ENCODE measurements around the gene SLIT3. TPM values are rescaled to one million over a fixed set of nuclear protein-coding genes. Genes with fewer than 3 reads are reported as not detected.

Gene SLIT3
- total RNA-seq, 1 donor from 2014 or later = 5.0 TPM

DNA sequence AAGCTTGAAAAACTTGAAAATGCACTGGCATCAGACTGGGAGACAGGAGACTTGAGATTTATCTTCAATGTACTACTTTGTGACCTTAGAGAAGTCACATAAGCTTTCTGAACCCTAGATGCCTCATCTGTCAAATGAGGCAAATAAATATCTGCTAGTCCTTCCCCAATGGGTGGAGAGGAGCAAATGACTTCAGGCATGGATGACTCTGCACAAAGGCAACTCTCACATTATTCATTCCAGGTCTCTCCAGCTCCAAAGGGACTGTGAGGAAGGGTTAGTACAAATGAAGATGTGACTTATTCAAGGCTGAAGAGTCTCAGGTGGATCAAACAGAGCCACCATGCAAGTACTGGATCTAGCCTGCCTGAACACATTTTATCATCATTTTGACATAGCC lies 228.7 kb downstream of the SLIT3 start:
- no peak overlapping the region for H3K4me3 ChIP-seq (ENCODE audit: low read depth, low read length)
- no peak for DNase-seq (ENCODE audit: low read depth)
- TF ChIP-seq CTCF (IDR thresholded peaks at IDR 0.05; ENCODE audit: insufficient read depth, low read length, poor library complexity, severe bottlenecking) = no peak
- H3K36me3 ChIP-seq (ENCODE audit: control insufficient read depth, insufficient read depth, low read length) = no peaks in the 10 kb centered on the region
- peaks cover 2% of the 10 kb centered on the region for H3K27me3 ChIP-seq (ENCODE audit: control insufficient read depth, insufficient read depth, low read length)

GRCh38 chr5:169070413-169070812 lies 230.5 kb downstream of the SLIT3 start:
- no peak overlapping the region for H3K4me3 ChIP-seq (ENCODE audit: low read depth, low read length)
- H3K27me3 ChIP-seq (ENCODE audit: control insufficient read depth, insufficient read depth, low read length) = peaks cover 2% of the 10 kb centered on the region
- no peak for DNase-seq (ENCODE audit: low read depth)
- no peaks in the 10 kb centered on the region for H3K36me3 ChIP-seq (ENCODE audit: control insufficient read depth, insufficient read depth, low read length)
- TF ChIP-seq CTCF (IDR thresholded peaks at IDR 0.05; ENCODE audit: insufficient read depth, low read length, poor library complexity, severe bottlenecking) = no peak

GRCh38 chr5:169067751-169068173 lies 233.2 kb downstream of the SLIT3 start:
- H3K27me3 ChIP-seq (ENCODE audit: control insufficient read depth, insufficient read depth, low read length) = peaks cover 2% of the 10 kb centered on the region
- TF ChIP-seq CTCF (IDR thresholded peaks at IDR 0.05; ENCODE audit: insufficient read depth, low read length, poor library complexity, severe bottlenecking) = no peak
- H3K36me3 ChIP-seq (ENCODE audit: control insufficient read depth, insufficient read depth, low read length) = no peaks in the 10 kb centered on the region
- H3K4me3 ChIP-seq (ENCODE audit: low read depth, low read length) = no peak overlapping the region
- DNase-seq (ENCODE audit: low read depth) = no peak

DNA sequence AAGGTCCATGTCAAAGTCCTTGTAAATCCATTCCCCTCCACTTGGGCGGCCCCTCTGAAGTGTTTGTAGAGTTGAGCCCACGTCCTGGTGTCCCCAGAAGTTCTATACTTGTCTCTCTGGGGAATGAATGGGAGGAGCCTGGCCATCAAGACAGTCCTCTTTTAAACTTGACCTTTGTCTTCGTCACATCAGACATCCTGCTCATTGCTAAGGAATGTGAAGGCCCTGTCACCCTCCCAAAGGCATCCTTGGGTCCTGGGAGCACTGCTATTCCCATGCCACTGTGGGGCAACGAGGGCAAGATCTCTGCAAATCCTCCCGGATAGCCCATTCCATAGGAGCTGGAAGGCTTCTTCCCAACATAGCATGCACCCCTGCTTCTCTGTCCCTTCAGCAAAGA lies 235.5 kb downstream of the SLIT3 start:
- H3K36me3 ChIP-seq (ENCODE audit: control insufficient read depth, insufficient read depth, low read length) = no peaks in the 10 kb centered on the region
- no peak overlapping the region for H3K4me3 ChIP-seq (ENCODE audit: low read depth, low read length)
- no peaks in the 10 kb centered on the region for H3K27me3 ChIP-seq (ENCODE audit: control insufficient read depth, insufficient read depth, low read length)
- TF ChIP-seq CTCF (IDR thresholded peaks at IDR 0.05; ENCODE audit: insufficient read depth, low read length, poor library complexity, severe bottlenecking) = no peak
- no peak for DNase-seq (ENCODE audit: low read depth)

DNA sequence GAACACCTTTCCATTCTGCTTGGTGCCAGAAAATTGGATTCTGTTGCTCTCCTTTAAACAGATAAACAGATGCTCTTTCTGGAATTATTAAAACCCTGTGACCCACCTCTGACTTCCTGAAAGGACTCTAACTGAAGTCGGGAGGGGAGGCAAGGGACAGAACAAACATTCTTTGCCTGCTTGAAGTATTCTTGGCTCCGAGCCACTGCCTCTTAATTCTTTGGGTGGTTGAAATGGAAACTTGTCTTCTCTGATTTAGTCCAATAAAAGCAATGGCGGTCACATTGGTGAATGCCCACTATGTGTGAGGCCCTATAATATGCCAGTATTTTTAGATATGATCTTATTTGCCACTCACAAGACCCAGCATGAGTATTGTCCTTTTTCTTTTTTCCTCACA lies 236.8 kb downstream of the SLIT3 start:
- H3K4me3 ChIP-seq (ENCODE audit: low read depth, low read length) = no peak overlapping the region
- no peak for DNase-seq (ENCODE audit: low read depth)
- no peaks in the 10 kb centered on the region for H3K36me3 ChIP-seq (ENCODE audit: control insufficient read depth, insufficient read depth, low read length)
- H3K27me3 ChIP-seq (ENCODE audit: control insufficient read depth, insufficient read depth, low read length) = no peaks in the 10 kb centered on the region
- no peak for TF ChIP-seq CTCF (IDR thresholded peaks at IDR 0.05; ENCODE audit: insufficient read depth, low read length, poor library complexity, severe bottlenecking)

DNA sequence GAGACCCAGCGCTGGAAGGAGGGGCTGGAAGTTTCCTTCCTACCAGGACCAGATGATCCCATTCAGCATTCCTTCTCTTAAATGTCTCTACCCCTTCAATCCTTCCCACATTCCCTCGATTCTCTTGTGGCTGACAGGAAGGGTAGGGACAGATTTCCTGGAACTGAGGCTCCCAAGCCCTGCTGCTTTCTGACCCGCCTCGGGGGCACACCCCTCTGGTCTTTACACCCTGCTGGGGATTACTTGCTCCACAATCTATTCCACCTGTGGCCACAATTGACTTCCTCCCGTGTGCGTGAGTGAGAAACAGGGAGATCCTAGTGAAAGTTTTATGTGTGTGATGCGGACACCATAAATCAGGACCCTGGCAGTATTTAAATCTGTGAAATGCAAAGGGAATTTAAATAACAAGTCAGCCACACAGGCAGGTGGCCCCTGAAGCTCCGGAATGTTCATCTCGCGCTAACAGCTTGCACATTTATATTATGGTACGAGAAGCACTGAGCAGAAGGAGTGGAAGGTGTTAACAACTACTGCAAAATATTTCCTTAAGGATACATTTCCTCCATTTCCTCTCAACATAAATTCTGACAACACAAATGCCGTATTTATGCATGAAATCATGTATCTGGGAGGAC lies 237.5 kb downstream of the SLIT3 start:
- no peak for TF ChIP-seq CTCF (IDR thresholded peaks at IDR 0.05; ENCODE audit: insufficient read depth, low read length, poor library complexity, severe bottlenecking)
- DNase-seq (ENCODE audit: low read depth) = no peak
- Histone ChIP-seq H3K27me3 (ENCODE audit: control insufficient read depth, insufficient read depth, low read length) (no peaks in the 10 kb centered on the region), H3K36me3 (ENCODE audit: control insufficient read depth, insufficient read depth, low read length) (no peaks in the 10 kb centered on the region), H3K4me3 (ENCODE audit: low read depth, low read length) (no peak overlapping the region)
